ENCODE measurements around the gene HFE. TPM values are rescaled to one million over a fixed set of nuclear protein-coding genes. Genes with fewer than 3 reads are reported as not detected.

Gene HFE
- total and polyA plus RNA-seq, 8 donors, result 10.3 to 13.5 (median 12.2) TPM

GRCh38 chr6:26120807-26121140 lies 33.5 kb downstream of the HFE start:
- H3K4me1 ChIP-seq, result peaks cover 0 to 7% of the 10 kb centered on the region in 2 donors
- DNase-seq (no peak), ATAC-seq (no peak)
- no peaks in the 10 kb centered on the region for H3K36me3 ChIP-seq
- TF ChIP-seq, protein P1, sequence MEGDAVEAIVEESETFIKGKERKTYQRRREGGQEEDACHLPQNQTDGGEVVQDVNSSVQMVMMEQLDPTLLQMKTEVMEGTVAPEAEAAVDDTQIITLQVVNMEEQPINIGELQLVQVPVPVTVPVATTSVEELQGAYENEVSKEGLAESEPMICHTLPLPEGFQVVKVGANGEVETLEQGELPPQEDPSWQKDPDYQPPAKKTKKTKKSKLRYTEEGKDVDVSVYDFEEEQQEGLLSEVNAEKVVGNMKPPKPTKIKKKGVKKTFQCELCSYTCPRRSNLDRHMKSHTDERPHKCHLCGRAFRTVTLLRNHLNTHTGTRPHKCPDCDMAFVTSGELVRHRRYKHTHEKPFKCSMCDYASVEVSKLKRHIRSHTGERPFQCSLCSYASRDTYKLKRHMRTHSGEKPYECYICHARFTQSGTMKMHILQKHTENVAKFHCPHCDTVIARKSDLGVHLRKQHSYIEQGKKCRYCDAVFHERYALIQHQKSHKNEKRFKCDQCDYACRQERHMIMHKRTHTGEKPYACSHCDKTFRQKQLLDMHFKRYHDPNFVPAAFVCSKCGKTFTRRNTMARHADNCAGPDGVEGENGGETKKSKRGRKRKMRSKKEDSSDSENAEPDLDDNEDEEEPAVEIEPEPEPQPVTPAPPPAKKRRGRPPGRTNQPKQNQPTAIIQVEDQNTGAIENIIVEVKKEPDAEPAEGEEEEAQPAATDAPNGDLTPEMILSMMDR (IDR thresholded peaks at IDR 0.05), result no peak
- intact Hi-C loops (cut with DNase I), result no loop called here
- H3K27ac ChIP-seq, result no peak overlapping the region
- no peaks in the 10 kb centered on the region for H3K9me3 ChIP-seq
- H3K4me3 ChIP-seq, result no peak overlapping the region
- no peaks in the 10 kb centered on the region for H3K27me3 ChIP-seq

DNA sequence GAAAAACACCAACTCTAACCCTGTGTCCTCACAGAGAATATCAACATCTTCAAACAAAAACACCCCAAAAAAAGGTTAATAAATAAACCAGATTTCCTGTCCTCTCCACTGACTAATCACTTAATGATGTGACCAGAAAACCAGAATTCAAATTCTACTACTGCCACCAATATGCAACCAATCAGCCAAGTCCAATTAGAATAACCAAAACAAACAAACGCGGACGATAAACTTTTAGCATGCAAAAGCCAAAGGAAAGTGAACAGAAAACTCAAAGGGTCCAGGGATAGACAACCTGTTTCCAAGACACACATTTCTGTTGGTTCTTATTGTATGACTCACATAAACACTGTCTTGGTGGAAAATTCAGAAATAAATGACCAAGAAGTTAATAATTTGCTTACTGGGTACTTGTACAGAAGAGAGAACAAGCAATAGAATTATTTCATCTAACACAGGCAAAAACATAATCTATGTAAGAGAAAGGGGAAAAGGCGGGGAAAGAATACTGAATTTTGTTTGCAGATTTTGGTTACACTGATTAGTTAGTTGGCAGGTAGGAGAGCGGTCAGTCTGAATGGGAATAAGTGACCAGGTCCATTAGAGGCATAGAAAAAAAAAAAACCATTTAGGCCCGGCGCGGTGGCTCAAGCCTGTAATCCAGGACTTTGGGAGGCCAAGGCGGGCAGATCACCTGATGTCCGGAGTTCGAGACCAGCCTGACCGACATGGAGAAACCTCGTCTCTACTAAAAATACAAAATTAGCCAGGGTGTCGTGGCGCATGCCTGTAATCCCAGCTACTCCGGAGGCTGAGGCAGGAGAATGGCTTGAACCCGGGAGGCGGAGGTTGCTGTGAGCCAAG lies 34.1 kb downstream of the HFE start:
- H3K9me3 ChIP-seq, result no peaks in the 10 kb centered on the region
- no peaks in the 10 kb centered on the region for H3K36me3 ChIP-seq
- H3K4me3 ChIP-seq, result no peak overlapping the region
- intact Hi-C loops (cut with DNase I), result no loop called here
- TF ChIP-seq, protein P1 (IDR thresholded peaks at IDR 0.05), result no peak
- ATAC-seq (no peak), DNase-seq (no peak)
- H3K27ac ChIP-seq, result peak overlapping the region in 1 of 2 donors; percentile 96
- no peaks in the 10 kb centered on the region for H3K27me3 ChIP-seq
- H3K4me1 ChIP-seq, result peaks cover 0 to 7% of the 10 kb centered on the region in 2 donors

- peaks cover 0 to 14% of the 10 kb centered on the region in 2 donors for H3K4me1 ChIP-seq
- no peak for DNase-seq
- H3K27ac ChIP-seq, result peak overlapping the region; percentile 96 to 99
- TF ChIP-seq, protein P1 (IDR thresholded peaks at IDR 0.05), result no peak
- H3K27me3 ChIP-seq, result no peaks in the 10 kb centered on the region
- no peak for ATAC-seq
- no peaks in the 10 kb centered on the region for H3K9me3 ChIP-seq
- H3K4me3 ChIP-seq, result peak overlapping the region in 1 of 2 donors; percentile 74
- no peaks in the 10 kb centered on the region for H3K36me3 ChIP-seq
- intact Hi-C loops (cut with DNase I), result no loop called here
These were observed 34.8 kb downstream of the HFE start for GRCh38 chr6:26122005-26122388.

- Histone ChIP-seq H3K27ac (peak overlapping the region; percentile 96 to 99), H3K36me3 (no peaks in the 10 kb centered on the region), H3K27me3 (no peaks in the 10 kb centered on the region), H3K9me3 (no peaks in the 10 kb centered on the region), H3K4me3 (peak overlapping the region; percentile 74 to 75), H3K4me1 (peaks cover 2 to 18% of the 10 kb centered on the region in 2 donors)
- intact Hi-C loops (cut with DNase I), result no loop called here
- TF ChIP-seq, protein P1 (IDR thresholded peaks at IDR 0.05), result no peak
- ATAC-seq, result no peak
- no peak for DNase-seq
These were observed 35.2 kb downstream of the HFE start for GRCh38 chr6:26122402-26122792.

DNA sequence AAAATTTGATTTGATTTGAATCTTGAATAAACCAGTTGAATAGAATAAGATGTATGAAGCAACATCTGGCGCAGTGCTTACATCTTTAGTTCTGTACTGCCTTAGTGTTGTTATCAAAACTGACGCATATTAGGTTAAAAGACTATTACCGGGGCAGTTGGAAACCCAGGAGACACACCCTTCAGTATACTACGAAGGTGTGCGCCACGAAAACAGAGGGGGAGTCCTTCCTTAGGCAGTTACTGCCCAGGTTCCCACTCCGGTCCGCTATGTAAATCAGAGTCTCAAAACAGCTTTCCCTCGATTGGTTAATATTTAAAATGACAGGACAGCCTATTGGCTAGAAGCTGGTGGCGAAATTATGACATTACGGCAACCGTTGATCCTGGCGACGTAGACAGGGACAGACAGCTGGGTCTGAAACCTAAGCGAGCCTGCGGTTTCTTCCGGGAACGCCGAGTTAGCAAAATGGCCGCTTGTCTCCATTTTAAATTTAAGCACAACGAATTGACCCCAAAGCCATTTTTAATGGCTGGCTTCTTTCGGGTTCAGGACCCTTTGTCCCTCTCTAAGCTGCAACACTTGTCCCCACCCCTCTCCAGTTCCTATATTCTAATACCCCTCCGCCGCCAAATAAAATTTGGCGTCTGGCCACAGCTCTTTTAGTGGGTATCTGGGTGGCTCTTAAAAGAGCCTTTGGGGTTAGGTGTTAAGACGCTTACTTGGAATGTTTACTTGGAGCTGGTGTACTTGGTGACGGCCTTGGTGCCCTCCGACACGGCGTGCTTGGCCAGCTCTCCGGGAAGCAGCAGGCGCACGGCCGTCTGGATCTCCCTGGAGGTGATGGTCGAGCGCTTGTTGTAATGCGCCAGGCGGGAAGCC lies 35.8 kb downstream of the HFE start:
- intact Hi-C loops (cut with DNase I), result no loop called here
- peak; percentile 79 for ATAC-seq

More for the DNA sequence above, 35.8 kb downstream of the HFE start:
- H3K36me3 ChIP-seq, result peaks cover 0 to 4% of the 10 kb centered on the region in 2 donors
- peak; percentile 86 to 96 (median 95) for DNase-seq
- H3K4me1 ChIP-seq, result peaks cover 8 to 24% of the 10 kb centered on the region in 2 donors
- TF ChIP-seq, protein P1 (IDR thresholded peaks at IDR 0.05), result no peak
- H3K27ac ChIP-seq, result peak overlapping the region; percentile 96 to 99
- H3K27me3 ChIP-seq, result no peaks in the 10 kb centered on the region
- H3K4me3 ChIP-seq, result peak overlapping the region; percentile 74 to 75
- H3K9me3 ChIP-seq, result no peaks in the 10 kb centered on the region

All from left lung (tissue), 10 donors.